Measurements from ENCODE around the gene FAH. TPM values are rescaled to one million over a fixed set of nuclear protein-coding genes. Genes with fewer than 3 reads are reported as not detected.
A peak's percentile ranks its signal among the peaks of the same experiment; 100 is the strongest.

FAH gene
- polyA plus RNA-seq, 4 donors: 13.3 to 43.6 (median 29.6) TPM

- no peak for DNase-seq (ENCODE audit: low read depth in 4 of 4, low spot score in 3 of 4)
Observed at GRCh38 chr15:80171787-80172186, 19.0 kb downstream of the FAH start.

- no peak for DNase-seq (ENCODE audit: low read depth in 4 of 4, low spot score in 3 of 4)
Observed at GRCh38 chr15:80172401-80172800, 19.6 kb downstream of the FAH start.

GRCh38 chr15:80173022-80173759, 20.4 kb downstream of the FAH start:
- DNase-seq (ENCODE audit: low read depth in 4 of 4, low spot score in 3 of 4): peak in 1 of 4 donors; percentile 35

- no peak for DNase-seq (ENCODE audit: low read depth in 4 of 4, low spot score in 3 of 4)
Observed at GRCh38 chr15:80174017-80174746, 21.4 kb downstream of the FAH start.

GRCh38 chr15:80175436-80175835, 22.6 kb downstream of the FAH start:
- DNase-seq (ENCODE audit: low read depth in 4 of 4, low spot score in 3 of 4): no peak

- no peak for DNase-seq (ENCODE audit: low read depth in 4 of 4, low spot score in 3 of 4)
Observed at GRCh38 chr15:80176443-80176842, 23.6 kb downstream of the FAH start.

- no peak for DNase-seq (ENCODE audit: low read depth in 4 of 4, low spot score in 3 of 4)
Observed at GRCh38 chr15:80177156-80177555, 24.4 kb downstream of the FAH start.

GRCh38 chr15:80179025-80179759, 26.4 kb downstream of the FAH start:
- no peak for DNase-seq (ENCODE audit: low read depth in 4 of 4, low spot score in 3 of 4)

GRCh38 chr15:80179935-80180334, 27.1 kb downstream of the FAH start:
- DNase-seq (ENCODE audit: low read depth in 4 of 4, low spot score in 3 of 4): no peak

GRCh38 chr15:80180468-80180867, 27.7 kb downstream of the FAH start:
- no peak for DNase-seq (ENCODE audit: low read depth in 4 of 4, low spot score in 3 of 4)

GRCh38 chr15:80180986-80181385, 28.2 kb downstream of the FAH start:
- DNase-seq (ENCODE audit: low read depth in 4 of 4, low spot score in 3 of 4): no peak

GRCh38 chr15:80182611-80183261, 29.9 kb downstream of the FAH start:
- no peak for DNase-seq (ENCODE audit: low read depth in 4 of 4, low spot score in 3 of 4)

- no peak for DNase-seq (ENCODE audit: low read depth in 4 of 4, low spot score in 3 of 4)
Observed at GRCh38 chr15:80183306-80183705, 30.5 kb downstream of the FAH start.

- no peak for DNase-seq (ENCODE audit: low read depth in 4 of 4, low spot score in 3 of 4)
Observed at GRCh38 chr15:80183886-80184285, 31.1 kb downstream of the FAH start.

- no peak for DNase-seq (ENCODE audit: low read depth in 4 of 4, low spot score in 3 of 4)
Observed at GRCh38 chr15:80184554-80184953, 31.8 kb downstream of the FAH start.

GRCh38 chr15:80185152-80185551, 32.4 kb downstream of the FAH start:
- DNase-seq (ENCODE audit: low read depth in 4 of 4, low spot score in 3 of 4): no peak

GRCh38 chr15:80186066-80186465, 33.3 kb downstream of the FAH start:
- DNase-seq (ENCODE audit: low read depth in 4 of 4, low spot score in 3 of 4): no peak

GRCh38 chr15:80186597-80186996, 33.8 kb downstream of the FAH start:
- DNase-seq (ENCODE audit: low read depth in 4 of 4, low spot score in 3 of 4): no peak

- DNase-seq (ENCODE audit: low read depth in 4 of 4, low spot score in 3 of 4): no peak
Observed at GRCh38 chr15:80188251-80188650, 35.5 kb downstream of the FAH start.

GRCh38 chr15:80191198-80191597, 38.4 kb downstream of the FAH start:
- no peak for DNase-seq (ENCODE audit: low read depth in 4 of 4, low spot score in 3 of 4)

All from left renal pelvis (tissue), 4 donors.